NCI-H2171 (cell line): ENCODE measurements around the gene CCDC30.
"Not testable (repeated sequence)": the region's sequence is repeated elsewhere in the genome, so short reads cannot be mapped to it uniquely, and the experiment has no call there.

ENCODE experiments used
- DNase-seq: peaks from one replicate; lab custom pipeline; 2025; lab: John Stamatoyannopoulos, UW

Gene CCDC30

DNA sequence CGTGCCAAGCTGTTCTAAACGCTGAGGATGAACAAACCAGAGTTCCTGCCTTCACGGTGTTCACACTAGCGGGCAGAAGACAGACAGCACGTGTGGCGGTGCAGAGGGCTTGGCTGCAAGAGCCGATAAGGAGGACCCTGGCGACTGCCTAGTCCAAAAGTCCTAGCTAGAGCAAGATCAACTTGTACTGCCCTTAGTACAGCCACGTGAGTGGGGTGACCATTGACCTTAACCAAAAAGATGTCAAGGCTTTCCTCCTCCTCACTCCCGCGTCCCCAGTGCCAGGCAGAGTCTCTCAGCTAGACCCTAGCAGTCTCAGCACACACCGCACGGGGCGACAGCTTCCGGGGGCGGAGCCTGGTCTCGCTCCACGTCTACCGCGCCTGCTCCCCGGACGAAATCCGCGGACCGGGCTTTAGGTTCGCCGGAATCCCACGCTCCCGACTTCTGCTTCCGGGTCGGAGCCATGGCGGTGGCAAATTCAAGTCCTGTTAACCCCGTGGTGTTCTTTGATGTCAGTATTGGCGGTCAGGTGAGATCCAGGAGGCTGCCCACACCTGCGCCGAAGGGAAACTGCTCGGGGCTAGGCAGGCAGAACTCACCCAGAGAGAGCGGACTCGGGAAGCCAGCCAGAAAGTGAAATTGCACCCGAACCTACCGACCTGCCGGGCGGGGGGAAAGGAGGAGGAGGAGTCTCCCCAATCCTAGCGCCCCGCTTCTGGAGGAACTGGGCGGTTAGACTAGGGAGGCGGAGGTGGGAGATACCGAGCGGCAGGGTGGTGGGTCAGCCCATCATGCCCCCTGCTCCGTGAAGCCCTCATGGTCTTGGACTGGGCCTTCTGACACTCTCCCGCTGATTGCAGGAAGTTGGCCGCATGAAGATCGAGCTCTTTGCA, 195.1 kb downstream of the CCDC30 start, which contains the start of gene PPIH:
PPIH (plus strand) TSS at position 443 of the 896 bp plus-strand sequence; CDS start at position 467, 24 bp downstream.
- DNase-seq = peak; percentile 93

DNA sequence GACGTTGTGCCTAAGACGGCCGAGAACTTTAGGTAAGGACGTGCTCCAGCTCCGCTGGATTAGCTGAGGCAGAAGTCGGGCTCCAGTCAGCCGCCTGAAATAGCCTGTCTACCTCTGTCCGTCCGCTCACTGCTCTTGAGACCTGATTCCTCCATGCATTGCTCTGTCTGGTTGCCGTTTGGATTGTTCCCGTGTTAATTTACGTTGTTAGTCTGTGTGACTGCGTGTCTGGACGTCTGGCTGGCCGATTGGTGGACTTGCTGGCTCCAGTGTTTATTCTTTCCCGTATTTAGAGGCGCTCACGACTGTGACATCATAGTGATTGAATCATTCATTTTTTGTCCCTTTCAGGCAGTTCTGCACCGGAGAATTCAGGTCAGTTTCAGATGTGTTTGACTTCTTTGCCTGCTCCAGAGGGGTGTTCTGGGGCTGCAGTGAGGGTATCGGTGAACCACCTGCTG, 195.8 kb downstream of the CCDC30 start:
- DNase-seq = no peak

DNA sequence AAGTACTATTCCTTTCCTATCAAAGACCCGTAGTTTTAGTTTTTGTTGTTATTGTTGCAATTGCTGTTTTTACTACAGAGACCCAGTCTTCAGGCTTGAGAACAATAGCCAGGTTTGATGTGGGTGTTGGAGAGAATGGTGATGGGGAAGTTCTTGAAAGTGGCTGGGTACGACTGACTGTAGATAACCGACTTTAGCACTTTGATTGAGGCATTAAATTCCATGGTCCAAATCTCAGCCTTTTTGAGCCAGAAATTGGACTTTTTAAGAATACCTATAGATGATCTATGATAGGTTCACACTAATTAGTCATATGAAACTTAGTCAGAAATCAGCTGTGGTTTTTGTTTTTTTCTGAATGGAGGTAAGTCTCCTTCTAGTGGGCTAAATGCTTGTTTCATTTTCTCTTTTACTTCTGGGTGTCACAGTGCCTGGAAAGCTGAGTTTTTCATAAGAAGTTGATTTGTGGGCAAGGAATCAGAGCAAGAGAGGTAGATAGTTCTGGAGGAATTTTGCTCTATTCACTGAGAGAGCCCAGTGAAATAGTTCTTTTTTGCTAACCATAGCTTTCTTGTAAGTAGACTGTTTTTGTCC, 197.9 kb downstream of the CCDC30 start:
- DNase-seq = no peak

DNA sequence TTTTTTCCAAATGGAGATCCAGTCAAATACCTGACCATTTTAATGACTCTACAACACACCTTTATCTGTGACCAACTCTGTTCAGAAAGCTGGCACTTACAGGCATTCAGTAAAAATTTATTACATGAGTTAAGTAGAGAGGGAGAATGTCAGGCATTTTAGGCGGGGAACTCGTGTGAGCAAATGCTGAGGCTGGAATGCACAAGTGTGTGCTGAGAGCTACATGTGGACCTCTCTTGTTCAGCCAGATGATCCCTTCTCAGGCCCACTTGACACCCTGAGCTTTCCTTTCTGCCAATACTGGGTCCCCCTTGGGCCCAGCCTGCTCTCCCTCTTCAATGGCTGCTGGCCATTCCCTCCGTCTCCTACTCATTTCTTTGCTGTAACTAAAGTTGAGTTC, 206.8 kb downstream of the CCDC30 start:
- no peak for DNase-seq

DNA sequence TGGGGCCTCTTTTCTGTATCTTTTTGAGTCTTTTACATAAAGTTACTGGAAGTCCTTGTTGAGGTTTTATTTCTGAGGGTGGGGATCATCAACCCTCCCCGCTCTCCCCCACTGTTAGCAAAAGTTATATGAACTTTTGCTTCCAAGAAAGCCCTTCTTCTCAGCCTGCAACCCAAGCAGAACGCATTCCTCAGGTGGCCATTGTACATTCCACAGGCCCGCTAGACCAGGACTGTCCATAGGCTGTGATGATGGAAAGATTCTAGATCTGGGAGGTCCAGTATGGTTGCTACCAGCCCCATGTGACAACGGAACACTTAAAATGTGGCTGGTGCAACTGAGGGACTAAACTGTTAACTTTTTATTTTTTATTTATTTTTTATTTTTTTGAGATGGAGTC, 207.3 kb downstream of the CCDC30 start:
- no peak for DNase-seq

DNA sequence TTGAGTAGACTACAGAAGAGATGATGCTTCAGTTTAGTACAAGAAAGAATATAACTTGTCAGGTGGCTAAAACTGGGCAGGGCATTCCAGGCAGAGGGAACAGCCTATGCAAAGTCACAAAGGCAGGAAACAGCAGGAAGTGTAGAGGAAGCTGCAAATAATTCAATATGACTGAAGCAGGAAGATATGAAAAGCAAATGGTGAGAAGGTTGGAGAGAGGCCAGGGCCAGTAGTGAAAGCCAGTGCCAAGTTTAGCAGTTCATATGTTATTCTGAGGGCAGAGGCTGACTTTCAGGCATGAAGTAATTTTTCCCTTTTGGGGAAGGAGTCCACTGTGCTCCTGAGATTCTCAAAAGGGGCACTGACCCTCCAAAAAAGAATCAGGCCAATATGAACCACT, 211.1 kb downstream of the CCDC30 start:
- DNase-seq = no peak

DNA sequence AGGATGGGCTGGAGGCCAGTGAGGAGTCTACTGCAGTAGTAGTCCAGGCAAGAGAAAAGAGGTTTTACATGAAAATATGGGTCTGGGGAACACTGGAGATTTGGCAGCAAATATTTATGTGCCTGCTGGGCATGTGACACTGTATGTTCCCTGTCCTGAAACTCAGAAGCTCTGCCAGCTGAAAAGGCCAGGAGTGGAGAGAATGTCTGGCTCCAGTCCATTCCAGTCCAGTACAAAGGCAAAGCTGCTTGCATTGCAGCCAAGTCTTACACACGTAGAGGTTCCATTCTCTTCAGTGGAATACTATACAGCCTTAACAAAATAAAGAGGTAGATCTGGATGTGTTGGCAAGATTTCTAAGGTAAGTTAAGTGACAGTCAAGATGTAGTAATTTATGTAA, 211.6 kb downstream of the CCDC30 start:
- no peak for DNase-seq

DNA sequence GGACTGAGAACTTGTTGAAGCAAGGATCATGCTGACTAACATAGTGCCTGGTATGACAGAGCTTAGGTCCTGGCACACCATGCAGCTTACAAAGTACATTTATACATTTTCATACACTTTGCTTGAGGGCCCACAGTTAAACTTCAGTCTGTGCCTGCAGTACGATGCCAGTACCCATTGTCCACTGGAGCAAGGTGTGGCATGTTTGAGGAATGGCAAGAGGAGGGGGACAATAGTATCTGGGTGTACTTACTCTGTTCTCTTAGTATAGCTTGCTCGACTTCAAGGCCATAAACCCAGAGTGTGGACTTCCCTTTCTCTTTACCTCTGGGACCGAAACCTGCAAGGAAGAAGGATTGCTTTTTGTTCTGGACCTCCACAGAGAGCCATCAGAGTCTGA, 212.4 kb downstream of the CCDC30 start:
- no peak for DNase-seq

DNA sequence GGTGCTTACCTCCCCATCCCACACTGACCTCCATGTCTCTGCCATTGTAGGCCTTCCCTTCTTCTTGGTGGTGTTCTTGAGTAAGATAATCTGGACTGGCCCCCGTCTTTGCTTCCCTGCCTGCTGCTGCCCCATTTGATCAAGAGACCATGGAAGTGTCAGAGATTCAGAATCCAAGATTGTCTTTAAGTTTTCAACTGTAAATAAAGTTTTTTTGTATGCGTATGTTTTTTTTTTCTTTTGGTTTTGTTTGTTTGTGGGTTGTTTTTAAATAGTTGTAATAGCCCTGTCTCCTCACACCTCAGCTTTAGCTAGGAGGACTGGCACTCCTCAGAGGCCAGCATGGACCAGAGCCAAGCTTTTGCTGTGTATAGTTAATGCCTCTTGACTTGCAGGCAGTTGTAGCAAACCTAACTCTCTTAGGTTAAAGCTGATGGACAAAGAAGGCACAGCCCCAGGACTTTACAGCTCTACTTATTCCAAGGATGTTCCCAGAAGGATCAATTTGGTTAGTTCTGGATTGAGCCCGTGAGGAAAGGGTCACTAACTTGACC, 213.5 kb downstream of the CCDC30 start:
- DNase-seq = no peak

DNA sequence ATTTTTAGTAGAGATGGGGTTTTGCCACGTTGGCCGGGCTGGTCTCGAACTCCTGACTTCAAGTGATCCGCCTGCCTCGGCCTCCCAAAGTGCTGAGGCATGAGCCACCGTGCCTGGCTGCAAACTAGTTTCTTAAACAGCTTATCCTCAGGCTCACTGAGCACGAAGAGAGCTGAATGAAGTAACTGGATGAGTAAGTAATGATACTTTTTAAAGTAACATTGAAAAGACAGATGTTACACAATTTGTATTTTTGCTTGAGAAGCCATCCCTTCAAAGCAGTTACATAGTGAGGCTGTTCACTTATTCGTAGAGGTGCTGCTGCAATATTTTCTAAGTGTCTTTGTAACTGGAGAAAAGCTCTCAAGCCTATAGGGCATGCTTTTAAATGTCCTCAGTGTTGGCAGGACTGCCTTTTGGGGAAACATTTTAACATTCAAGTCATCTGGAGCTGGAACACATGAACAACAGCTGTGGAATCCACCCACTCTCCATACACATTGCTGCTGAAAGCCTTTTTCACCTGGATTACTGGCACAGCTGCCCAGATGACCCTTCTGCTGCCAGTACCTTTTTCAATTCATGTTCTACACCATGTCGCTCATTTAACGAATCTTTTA, 216.4 kb downstream of the CCDC30 start:
- DNase-seq = no peak

DNA sequence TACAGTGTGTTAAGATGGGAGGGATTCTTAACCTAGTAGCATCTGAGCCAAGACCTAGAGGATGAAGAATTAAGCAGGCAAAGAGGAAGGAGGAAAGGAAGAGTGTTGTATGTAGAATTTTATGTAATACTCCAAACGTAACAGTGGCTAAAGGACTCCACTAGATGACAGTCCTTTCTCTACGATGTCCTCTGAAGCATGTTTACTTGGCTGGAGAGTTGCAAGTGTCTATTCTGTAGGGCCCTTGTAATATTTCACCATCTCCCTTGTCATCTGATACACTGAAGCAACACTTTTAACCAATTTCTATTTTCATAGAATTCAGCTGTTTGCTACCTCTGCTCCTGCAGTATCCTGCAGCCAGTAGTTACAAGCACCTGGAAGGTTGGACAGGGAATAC, 217.0 kb downstream of the CCDC30 start:
- no peak for DNase-seq

DNA sequence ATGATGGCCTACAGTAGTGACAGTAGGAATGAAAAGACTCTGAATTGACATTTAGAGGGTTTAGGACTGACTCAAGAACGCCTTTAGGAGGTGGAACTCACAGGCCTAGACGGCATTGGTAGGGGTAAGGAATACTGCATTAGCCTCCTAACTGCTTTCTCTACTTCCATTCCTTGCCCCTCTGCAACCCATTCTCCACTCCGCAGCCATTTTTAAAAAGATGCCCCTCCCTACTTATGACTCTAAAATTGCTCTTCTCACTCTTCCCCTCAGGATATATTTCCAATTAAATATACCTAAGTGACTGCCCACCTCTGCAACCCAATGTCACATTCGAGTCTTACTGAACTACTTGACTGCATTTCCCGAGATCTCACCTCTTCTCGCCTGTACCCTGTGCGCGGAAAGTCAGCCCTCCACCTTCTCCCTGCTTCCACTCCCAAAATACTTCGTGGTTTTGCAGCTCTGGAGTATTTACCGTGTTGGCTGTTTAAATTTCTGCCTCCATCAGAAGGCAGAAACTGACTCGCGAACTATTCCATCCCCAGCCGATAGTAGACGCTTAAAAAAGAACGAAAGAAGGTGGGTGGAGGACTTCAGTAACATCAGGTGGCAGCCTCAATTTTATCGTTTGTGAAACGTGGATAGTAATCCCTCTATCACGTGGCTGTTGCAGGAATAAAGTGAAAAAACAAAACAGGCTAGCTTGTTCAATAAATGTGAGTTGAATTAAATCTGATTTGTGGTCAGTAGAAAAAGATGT, 218.0 kb downstream of the CCDC30 start:
- no peak for DNase-seq

DNA sequence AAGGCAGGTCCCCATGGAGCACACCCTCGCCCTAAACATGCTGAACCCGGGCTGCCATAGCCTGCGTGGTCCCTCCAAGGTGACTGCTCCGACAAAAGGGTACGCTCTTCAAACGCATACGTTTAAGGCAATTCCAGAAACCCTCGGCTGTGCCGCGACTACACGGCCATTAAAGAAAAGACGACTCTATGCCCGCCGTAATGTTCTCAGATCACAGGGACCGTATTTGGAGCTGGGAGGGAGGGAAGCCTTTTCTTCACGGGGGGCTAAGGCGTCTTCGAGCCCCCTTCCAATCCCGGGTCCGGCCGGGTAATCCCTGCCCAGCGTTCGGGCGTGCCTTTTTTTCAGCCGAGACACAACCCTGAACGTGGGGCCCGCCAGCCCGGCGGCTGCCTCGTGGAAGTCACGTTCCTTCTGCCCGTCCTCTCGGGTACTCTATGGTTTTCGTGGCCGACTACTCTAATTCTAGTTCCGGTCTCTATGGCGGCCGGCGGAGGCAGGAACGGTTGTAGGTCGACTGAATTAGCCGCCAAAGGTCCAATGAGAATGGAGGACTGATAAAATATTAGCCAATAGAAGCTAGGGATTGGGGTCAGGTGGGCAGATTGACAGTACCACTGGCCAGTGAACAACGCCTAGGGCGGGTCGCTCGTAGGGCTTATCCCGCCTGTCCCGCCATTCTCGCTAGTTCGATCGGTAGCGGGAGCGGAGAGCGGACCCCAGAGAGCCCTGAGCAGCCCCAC, 218.8 kb downstream of the CCDC30 start, which contains the start of gene YBX1:
YBX1 (plus strand) TSS at position 678 of the 743 bp plus-strand sequence. CDS start 148 bp downstream, outside the sequence.
- peak; percentile 97 for DNase-seq

DNA sequence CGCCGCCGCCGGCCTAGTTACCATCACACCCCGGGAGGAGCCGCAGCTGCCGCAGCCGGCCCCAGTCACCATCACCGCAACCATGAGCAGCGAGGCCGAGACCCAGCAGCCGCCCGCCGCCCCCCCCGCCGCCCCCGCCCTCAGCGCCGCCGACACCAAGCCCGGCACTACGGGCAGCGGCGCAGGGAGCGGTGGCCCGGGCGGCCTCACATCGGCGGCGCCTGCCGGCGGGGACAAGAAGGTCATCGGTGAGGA, 219.3 kb downstream of the CCDC30 start:
- DNase-seq = not testable (repeated sequence)

DNA sequence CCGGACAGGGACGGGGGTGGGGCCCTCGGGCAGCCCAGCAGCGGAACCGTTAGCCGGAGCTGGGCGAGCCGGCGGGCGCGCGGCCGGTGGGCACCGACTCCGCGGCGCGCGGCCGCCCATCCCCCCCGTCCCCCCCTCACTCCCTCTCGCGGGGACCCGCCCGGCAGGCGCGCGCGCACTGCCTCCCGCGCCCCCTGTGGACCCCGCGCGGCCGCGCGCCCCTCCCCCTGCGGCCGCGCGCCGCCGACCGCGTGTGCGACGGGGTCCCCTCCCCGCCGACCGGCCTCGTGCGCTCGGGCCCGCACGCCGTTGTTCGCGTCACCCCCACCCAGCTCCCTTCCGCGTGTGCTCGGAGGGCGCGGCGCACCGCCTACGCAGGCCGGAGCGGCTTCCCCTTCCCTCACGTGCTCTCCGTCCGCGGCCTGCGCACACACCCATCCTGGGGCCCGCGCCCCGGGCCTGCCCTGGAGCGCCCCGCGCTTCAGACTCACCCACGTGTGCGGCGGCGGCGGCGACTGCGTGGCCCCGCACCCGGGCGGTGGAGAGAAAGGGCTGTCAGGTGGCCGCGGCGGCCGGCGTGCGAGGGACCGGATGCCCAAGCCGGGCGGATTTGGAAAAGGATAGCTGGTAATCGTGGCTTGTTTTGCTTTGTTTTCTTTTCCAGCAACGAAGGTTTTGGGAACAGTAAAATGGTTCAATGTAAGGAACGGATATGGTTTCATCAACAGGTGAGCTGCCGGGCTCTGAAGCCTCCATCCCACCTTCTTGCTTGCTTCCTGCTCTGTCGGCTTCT, 219.8 kb downstream of the CCDC30 start:
- peak; percentile 60 for DNase-seq

DNA sequence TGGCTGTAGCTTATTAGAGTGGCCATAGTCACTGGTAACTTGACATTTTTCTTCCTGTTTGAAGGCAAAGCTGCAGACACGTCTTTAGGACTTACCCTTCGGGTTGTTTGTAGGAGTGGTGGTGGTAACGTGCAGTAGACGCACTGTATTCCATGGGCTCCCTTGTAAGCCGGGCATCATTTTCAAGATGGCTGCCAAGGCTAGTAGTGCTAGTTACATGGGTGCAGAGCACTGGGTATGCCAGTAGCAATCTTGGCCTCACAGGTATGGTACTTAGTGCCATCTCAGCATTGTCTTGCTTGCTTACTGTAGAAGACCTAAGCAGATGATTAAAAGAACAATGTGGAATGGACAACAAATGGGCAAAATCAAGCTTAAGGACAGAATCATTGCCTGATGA, 221.1 kb downstream of the CCDC30 start:
- no peak for DNase-seq

DNA sequence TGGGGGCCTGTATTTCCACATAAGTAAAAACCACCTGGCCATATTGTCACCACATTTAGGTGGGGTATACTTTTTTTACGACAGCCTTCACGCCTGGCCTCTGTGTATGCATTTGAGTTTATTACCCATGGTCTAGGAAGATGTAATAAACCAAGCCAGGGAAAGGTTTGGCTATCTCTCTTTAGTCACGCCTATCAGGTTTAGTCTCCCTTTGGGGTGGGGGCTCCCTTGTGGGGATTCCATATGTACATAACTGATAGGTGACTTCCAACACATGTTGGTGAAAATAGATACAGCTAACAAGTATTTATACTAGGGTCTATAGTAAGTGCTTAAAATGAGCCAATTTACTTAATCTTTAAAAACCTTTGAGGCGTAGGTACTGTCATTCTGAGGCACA, 223.3 kb downstream of the CCDC30 start:
- no peak for DNase-seq

DNA sequence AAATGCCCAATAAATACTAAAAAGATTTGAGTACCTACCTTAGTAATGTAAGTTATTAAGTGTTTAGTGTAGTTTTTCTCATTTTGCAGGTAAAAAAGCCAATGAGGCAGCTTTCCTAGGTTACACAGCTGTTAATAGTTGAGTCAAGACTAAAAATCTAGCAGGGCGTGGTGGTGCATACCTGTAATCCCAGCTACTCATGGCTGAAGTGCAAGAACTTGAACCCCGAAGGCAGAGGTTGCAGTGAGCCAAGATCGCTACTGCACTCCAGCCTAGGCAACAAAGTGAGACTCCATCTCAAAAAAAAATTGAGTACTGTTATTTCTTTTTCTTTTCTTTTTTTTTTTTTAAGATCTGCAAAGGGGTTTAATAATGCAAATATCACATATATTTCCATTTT, 226.8 kb downstream of the CCDC30 start:
- no peak for DNase-seq

DNA sequence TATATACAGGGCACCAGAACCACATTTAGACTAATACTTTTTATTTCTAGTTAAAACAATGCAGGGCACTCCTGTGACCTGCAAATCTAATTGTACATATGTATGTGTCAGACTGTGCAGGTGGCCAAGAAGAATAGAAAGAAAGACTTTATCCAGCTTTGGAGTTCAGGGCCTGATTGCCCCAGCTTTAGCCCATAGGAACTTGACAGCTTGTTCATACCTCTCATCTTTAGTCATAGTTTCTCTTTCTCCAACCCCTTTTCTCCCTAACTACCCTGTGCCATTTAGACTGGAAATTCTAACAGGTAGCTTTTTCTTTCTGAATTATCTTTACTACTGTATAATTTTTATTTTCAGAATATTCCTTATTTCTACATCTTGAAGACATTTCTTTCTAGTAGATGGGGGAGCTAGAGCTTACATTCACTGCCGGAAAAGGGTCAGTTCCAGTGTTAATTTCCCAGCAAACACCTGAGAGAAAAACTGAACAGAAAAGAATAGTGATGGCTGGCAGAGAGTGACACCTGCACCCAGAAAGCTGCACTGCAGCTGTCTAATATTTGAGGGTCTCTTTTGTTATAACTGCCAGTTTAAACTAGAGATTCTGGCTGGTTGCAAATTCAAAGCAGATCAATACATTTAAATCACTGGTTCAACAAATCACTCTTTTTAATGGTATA, 227.5 kb downstream of the CCDC30 start:
- DNase-seq = no peak

DNA sequence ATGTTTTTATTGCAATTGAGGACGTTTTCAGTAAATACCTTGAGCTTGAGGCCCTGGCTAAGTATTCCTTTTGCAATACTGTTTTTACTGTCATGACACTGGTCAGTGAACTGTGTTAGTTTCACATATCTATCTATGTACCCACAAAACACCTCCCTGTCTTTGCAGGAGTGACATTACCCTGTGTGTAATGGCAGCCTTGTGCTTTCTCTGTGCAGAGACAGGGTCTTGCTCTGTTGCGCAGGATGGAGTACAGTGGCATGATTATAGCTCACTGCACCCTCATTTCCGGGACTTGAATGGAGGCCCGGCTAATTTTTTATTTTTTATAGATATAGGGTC, 228.0 kb downstream of the CCDC30 start:
- DNase-seq = no peak
